DMS153 treated with DMSO at 0.1 percent for 48 hours (cell line): ENCODE results near the gene OSCP1.

Experiments
- DNase-seq: peaks from one replicate; lab custom pipeline; 2025; ENCODE audit not compliant: unreplicated experiment; lab: John Stamatoyannopoulos, UW

OSCP1 gene

GRCh38 chr1:36475910-36476604, 25.8 kb upstream of the OSCP1 start:
- DNase-seq, result no peak

- DNase-seq, result no peak
Observed at GRCh38 chr1:36475341-36475740, 25.1 kb upstream of the OSCP1 start.

- DNase-seq, result no peak
Observed at GRCh38 chr1:36472656-36473055, 22.4 kb upstream of the OSCP1 start.

GRCh38 chr1:36471830-36472641, 21.8 kb upstream of the OSCP1 start:
- no peak for DNase-seq

- no peak for DNase-seq
Observed at GRCh38 chr1:36469163-36469562, 18.9 kb upstream of the OSCP1 start.

GRCh38 chr1:36467700-36468455, 17.6 kb upstream of the OSCP1 start:
- no peak for DNase-seq

- no peak for DNase-seq
Observed at GRCh38 chr1:36467027-36467410, 16.8 kb upstream of the OSCP1 start.

GRCh38 chr1:36466370-36467026, 16.2 kb upstream of the OSCP1 start:
- no peak for DNase-seq

- no peak for DNase-seq
Observed at GRCh38 chr1:36465731-36466369, 15.6 kb upstream of the OSCP1 start.

- peak; percentile 79 for DNase-seq
Observed at GRCh38 chr1:36464605-36465393, 14.5 kb upstream of the OSCP1 start.

GRCh38 chr1:36463803-36464604, 13.8 kb upstream of the OSCP1 start, which contains the start of gene MRPS15:
TSS of gene MRPS15 (minus strand) at chr1:36464384. CDS start at chr1:36464275, 109 bp downstream.
- peak; percentile 99 for DNase-seq

- DNase-seq, result no peak
Observed at GRCh38 chr1:36463463-36463802, 13.2 kb upstream of the OSCP1 start.

GRCh38 chr1:36458910-36459309, 8.7 kb upstream of the OSCP1 start:
- DNase-seq, result no peak

GRCh38 chr1:36457691-36458090, 7.4 kb upstream of the OSCP1 start:
- no peak for DNase-seq

GRCh38 chr1:36456391-36456928, 6.2 kb upstream of the OSCP1 start:
- DNase-seq, result no peak

GRCh38 chr1:36455386-36455785, 5.1 kb upstream of the OSCP1 start:
- no peak for DNase-seq

GRCh38 chr1:36453600-36454388, 3.5 kb upstream of the OSCP1 start:
- DNase-seq, result no peak

- no peak for DNase-seq
Observed at GRCh38 chr1:36453051-36453450, 2.8 kb upstream of the OSCP1 start.
